Endodermal cell (in vitro differentiated cells): ENCODE data around the gene LRRC23. TPM values are rescaled to one million over a fixed set of nuclear protein-coding genes. Genes with fewer than 3 reads are reported as not detected.
A peak's percentile ranks its signal among the peaks of the same experiment; 100 is the strongest.

ENCODE experiments used
- DNase-seq: peaks from one replicate; pipeline ENCODE4 v3.0.0-alpha.2; 2017
- H3K27ac ChIP-seq: 2 replicates; pipeline ENCODE4 v1.5.1; 2013; ENCODE audit warnings: mild to moderate bottlenecking, low read depth, low read length, moderate library complexity
- H3K27me3 ChIP-seq: 2 replicates; pipeline ENCODE4 v1.6.1; 2013; ENCODE audit warnings: mild to moderate bottlenecking, low read length, moderate library complexity; ENCODE audit not compliant: insufficient read depth, control insufficient read depth, poor library complexity, severe bottlenecking
- H3K36me3 ChIP-seq: 2 replicates; pipeline ENCODE4 v1.7.0; 2013; ENCODE audit warnings: mild to moderate bottlenecking, low read length, moderate library complexity; ENCODE audit not compliant: control insufficient read depth, insufficient read depth
- H3K4me1 ChIP-seq: one replicate; pipeline ENCODE4 v1.7.0; 2013; ENCODE audit warnings: low read length; ENCODE audit not compliant: control insufficient read depth, insufficient read depth
- H3K4me3 ChIP-seq: 2 replicates; pipeline ENCODE4 v1.5.1; 2013; ENCODE audit warnings: mild to moderate bottlenecking, low read length, moderate library complexity
- H3K9ac ChIP-seq: 2 replicates; pipeline ENCODE4 v1.6.1; 2013; ENCODE audit warnings: mild to moderate bottlenecking, low read length, moderate library complexity; ENCODE audit not compliant: poor library complexity, severe bottlenecking; ENCODE audit errors: extremely low read depth
- H3K9me3 ChIP-seq: 2 replicates; pipeline ENCODE4 v1.6.1; 2013; ENCODE audit warnings: mild to moderate bottlenecking, low read length, moderate library complexity; ENCODE audit not compliant: control insufficient read depth
- H3K27ac Mint-ChIP-seq: 2 replicates; pipeline ENCODE4 v1.8.0; 2020; ENCODE audit warnings: mixed read lengths
- H3K27me3 Mint-ChIP-seq: 2 replicates; pipeline ENCODE4 v1.8.0; 2021; ENCODE audit warnings: mild to moderate bottlenecking, mixed read lengths; ENCODE audit not compliant: insufficient read depth
- H3K36me3 Mint-ChIP-seq: 2 replicates; pipeline ENCODE4 v1.8.0; 2020; ENCODE audit warnings: low read depth, mixed read lengths
- H3K4me1 Mint-ChIP-seq: 2 replicates; pipeline ENCODE4 v1.8.0; 2020; ENCODE audit warnings: mixed read lengths
- H3K4me3 Mint-ChIP-seq: 2 replicates; pipeline ENCODE4 v1.8.0; 2020; ENCODE audit warnings: mild to moderate bottlenecking, moderate library complexity, mixed read lengths
- H3K9me3 Mint-ChIP-seq: 2 replicates; pipeline ENCODE4 v1.8.0; 2020; ENCODE audit warnings: mild to moderate bottlenecking, mixed read lengths
- CTCF ChIP-seq: fragments of 200-600 bp; sonication (generic); conservative IDR thresholded peaks from 2 replicates; pipeline ENCODE4 v1.5.0; 2021; ENCODE audit warnings: antibody characterized with exemption, mild to moderate bottlenecking
- WGBS, 2 experiments: methylation state at CpG; one replicate each; pipeline versions ENCODE4 v1.1.5 to v1.1.7; 2013; ENCODE audit warnings: missing lambda C conversion rate in 2 of 2, mixed read lengths in 1 of 2; ENCODE audit not compliant: insufficient coverage in 1 of 2, insufficient read length in 1 of 2; 5-methylcytosine and 5-hydroxymethylcytosine counted together
- total RNA-seq, 2 donors: library from RNA; stranded (reverse); fragmentation: NEBNext Ultra II Directional in 1 of 2; extraction: Animal tissue kit (Norgen Biotek cat#: 25700) in 1 of 2; gene quantifications; 2 replicates in 1 of 2; 3 replicates in 1 of 2; pipeline ENCODE4 v1.2.1, GENCODE V29; 2021

LRRC23 gene
- total RNA-seq, 2 donors from 2014 or later = 7.8 to 11.5 TPM

GRCh38 chr12:6919588-6919987 is 15.0 kb downstream of the LRRC23 start:
- Histone ChIP-seq H3K4me1 (no peaks in the 10 kb centered on the region), H3K36me3 (peaks cover 6% of the 10 kb centered on the region), H3K27me3 (peaks cover 8% of the 10 kb centered on the region), H3K27ac (no peak overlapping the region), H3K9me3 (no peaks in the 10 kb centered on the region), H3K4me3 (no peak overlapping the region), H3K9ac (no peak overlapping the region)
- peak; percentile 61 for DNase-seq
- Mint-ChIP-seq H3K4me3 (no peak overlapping the region), H3K4me1 (peaks cover 35% of the 10 kb centered on the region), H3K36me3 (peaks cover 38% of the 10 kb centered on the region), H3K27ac (peak overlapping the region; percentile 9), H3K9me3 (no peaks in the 10 kb centered on the region), H3K27me3 (peaks cover 17% of the 10 kb centered on the region)
- 60 to 88% methylated on average over 3 to 7 of the region's 7 CpGs for WGBS, 2 experiments
- TF ChIP-seq CTCF = peak; percentile 47

GRCh38 chr12:6921539-6921938 is 16.9 kb downstream of the LRRC23 start:
- DNase-seq = no peak
- Mint-ChIP-seq H3K4me1 (peaks cover 37% of the 10 kb centered on the region), H3K27me3 (peaks cover 3% of the 10 kb centered on the region), H3K36me3 (peaks cover 33% of the 10 kb centered on the region), H3K9me3 (no peaks in the 10 kb centered on the region), H3K4me3 (no peak overlapping the region), H3K27ac (no peak overlapping the region)
- peaks cover 6% of the 10 kb centered on the region for H3K36me3 ChIP-seq
- no peak for TF ChIP-seq CTCF
- H3K9me3 ChIP-seq = no peaks in the 10 kb centered on the region
- no peak overlapping the region for H3K27ac ChIP-seq
- peaks cover 6% of the 10 kb centered on the region for H3K4me1 ChIP-seq
- H3K4me3 ChIP-seq = no peak overlapping the region
- no peaks in the 10 kb centered on the region for H3K27me3 ChIP-seq
- WGBS, 2 experiments = 92% methylated on average over 7 of the region's 7 CpGs
- H3K9ac ChIP-seq = no peak overlapping the region

- peak; percentile 30 for TF ChIP-seq CTCF
- no peak for DNase-seq
- no peak overlapping the region for H3K9ac ChIP-seq
- H3K4me3 Mint-ChIP-seq = no peak overlapping the region
- peaks cover 6% of the 10 kb centered on the region for H3K4me1 ChIP-seq
- no peak overlapping the region for H3K4me3 ChIP-seq
- peak overlapping the region; percentile 10 for H3K27ac Mint-ChIP-seq
- 91 to 93% methylated on average over 8 to 9 of the region's 9 CpGs for WGBS, 2 experiments
- peaks cover 39% of the 10 kb centered on the region for H3K4me1 Mint-ChIP-seq
- peaks cover 29% of the 10 kb centered on the region for H3K36me3 Mint-ChIP-seq
- H3K27ac ChIP-seq = no peak overlapping the region
- H3K9me3 ChIP-seq = no peaks in the 10 kb centered on the region
- peaks cover 6% of the 10 kb centered on the region for H3K36me3 ChIP-seq
- no peaks in the 10 kb centered on the region for H3K27me3 Mint-ChIP-seq
- no peaks in the 10 kb centered on the region for H3K9me3 Mint-ChIP-seq
- no peaks in the 10 kb centered on the region for H3K27me3 ChIP-seq
Measured at GRCh38 chr12:6921996-6922946, 17.6 kb downstream of the LRRC23 start.
